Muscle layer of duodenum (tissue), 2 donors: ENCODE measurements around the gene RBBP6.

Source experiments
- H3K27ac ChIP-seq: one replicate; pipeline ENCODE4 v1.7.0; 2013; ENCODE audit warnings: mild to moderate bottlenecking, low read length
- H3K27me3 ChIP-seq: one replicate; pipeline ENCODE4 v1.7.0; 2013; ENCODE audit warnings: low read depth, mild to moderate bottlenecking, control low read depth, low read length
- H3K36me3 ChIP-seq, 2 donors: one replicate each; pipeline ENCODE4 v1.7.0; 2013; ENCODE audit warnings: low read length in 2 of 2, control low read depth in 1 of 2, mild to moderate bottlenecking in 1 of 2; ENCODE audit not compliant: insufficient read depth in 2 of 2, control insufficient read depth in 1 of 2
- H3K4me1 ChIP-seq, 2 donors: one replicate each; pipeline ENCODE4 v1.7.0; 2013; ENCODE audit warnings: low read length in 2 of 2, mild to moderate bottlenecking in 2 of 2, control low read depth in 1 of 2, moderate library complexity in 1 of 2; ENCODE audit not compliant: insufficient read depth in 2 of 2, control insufficient read depth in 1 of 2
- H3K4me3 ChIP-seq, 2 donors: one replicate each; pipeline ENCODE4 v1.7.0; 2013; ENCODE audit warnings: low read length in 2 of 2, low read depth in 1 of 2, mild to moderate bottlenecking in 1 of 2
- H3K9me3 ChIP-seq, 2 donors: one replicate each; pipeline ENCODE4 v1.7.0; 2013; ENCODE audit warnings: low read length in 2 of 2, control low read depth in 1 of 2, mild to moderate bottlenecking in 1 of 2; ENCODE audit not compliant: control insufficient read depth in 1 of 2
- donor health status: healthy.

The RBBP6 gene

DNA sequence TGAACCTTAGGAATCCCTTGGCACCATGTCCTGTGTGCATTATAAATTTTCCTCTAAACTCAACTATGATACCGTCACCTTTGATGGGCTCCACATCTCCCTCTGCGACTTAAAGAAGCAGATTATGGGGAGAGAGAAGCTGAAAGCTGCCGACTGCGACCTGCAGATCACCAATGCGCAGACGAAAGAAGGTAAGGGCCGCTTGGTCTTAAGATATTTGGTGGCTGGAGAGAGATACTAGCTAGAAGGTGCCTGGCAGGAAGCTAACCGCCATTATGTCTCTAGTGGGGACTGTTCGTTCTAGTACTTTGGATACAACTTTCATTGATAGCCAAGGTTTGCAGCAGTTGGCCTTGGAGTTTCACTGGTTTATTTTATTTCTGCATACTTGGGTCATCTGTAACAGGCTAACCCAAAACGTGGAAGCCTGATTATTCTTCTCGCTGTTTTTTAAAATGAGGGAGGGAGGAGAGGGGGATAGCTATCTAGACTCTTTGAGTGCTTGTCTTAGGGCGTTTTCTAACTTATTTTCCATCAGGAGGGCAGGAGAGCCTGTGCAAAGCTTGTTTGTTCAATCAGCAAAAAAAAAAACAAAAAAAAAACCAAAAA, 1.3 kb downstream of the RBBP6 start:
- no peaks in the 10 kb centered on the region for H3K27me3 ChIP-seq
- H3K4me3 ChIP-seq, result peak overlapping the region; percentile 90 to 100
- peak overlapping the region; percentile 97 for H3K27ac ChIP-seq
- H3K9me3 ChIP-seq, result no peaks in the 10 kb centered on the region
- H3K4me1 ChIP-seq, result peaks cover 14 to 18% of the 10 kb centered on the region in 2 donors
- peaks cover 0 to 13% of the 10 kb centered on the region in 2 donors for H3K36me3 ChIP-seq

DNA sequence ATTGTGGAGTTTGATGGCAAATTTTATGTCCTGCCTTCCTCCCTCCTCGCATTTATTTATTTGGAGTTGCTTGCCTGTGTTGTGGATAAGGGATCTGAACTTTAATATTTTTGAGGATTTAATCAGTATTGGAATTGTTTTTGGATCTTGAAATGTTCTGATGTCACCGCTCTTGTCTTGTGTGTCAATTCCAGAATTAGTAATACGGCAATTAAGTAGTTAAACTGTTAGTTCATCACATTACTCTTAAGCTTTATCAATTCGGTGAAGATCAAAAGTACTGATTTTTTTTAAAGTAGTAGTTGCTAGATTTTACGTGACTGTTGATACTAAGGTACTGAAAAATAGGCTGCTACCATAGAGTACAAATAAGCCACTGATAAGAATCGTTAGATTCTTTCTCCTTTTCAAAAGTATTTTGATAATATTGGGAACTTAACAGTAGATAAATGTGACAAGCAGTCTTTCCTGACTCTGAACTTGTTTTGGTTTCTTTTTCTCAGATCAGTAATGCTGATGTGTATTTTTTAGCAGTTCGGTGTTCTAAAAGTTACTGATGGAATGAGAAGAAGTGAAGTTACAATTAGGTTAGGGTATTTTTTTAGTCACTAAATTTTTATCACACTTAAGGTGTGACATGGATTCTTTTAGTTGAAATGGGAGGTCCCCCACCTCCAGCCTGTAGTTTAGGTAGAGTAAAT, 2.0 kb downstream of the RBBP6 start:
- H3K27ac ChIP-seq, result peak overlapping the region; percentile 97
- peaks cover 4 to 14% of the 10 kb centered on the region in 2 donors for H3K36me3 ChIP-seq
- no peaks in the 10 kb centered on the region for H3K9me3 ChIP-seq
- H3K27me3 ChIP-seq, result no peaks in the 10 kb centered on the region
- peaks cover 14 to 24% of the 10 kb centered on the region in 2 donors for H3K4me1 ChIP-seq
- H3K4me3 ChIP-seq, result peak overlapping the region; percentile 90 to 100

DNA sequence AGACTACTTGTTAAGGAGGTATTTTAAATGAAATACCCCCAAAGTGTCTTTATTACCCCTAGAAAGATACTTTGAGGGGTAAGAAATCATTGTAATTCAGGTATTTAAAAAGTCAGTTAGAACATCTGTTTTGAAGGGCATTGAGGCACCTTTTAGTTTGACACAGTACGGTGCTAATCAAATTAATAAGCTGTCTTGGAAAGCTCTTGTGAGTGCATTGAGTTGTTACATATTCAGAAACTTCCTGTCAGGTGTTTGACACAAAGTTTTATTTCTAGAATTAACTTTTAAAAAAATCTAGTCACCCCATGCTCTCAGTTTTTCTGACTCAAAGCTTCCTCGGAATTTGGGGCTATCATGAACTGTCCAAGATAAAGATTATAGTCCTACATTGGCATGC, 4.6 kb downstream of the RBBP6 start:
- Histone ChIP-seq H3K27ac (peak overlapping the region; percentile 79), H3K9me3 (no peaks in the 10 kb centered on the region), H3K4me3 (peak overlapping the region; percentile 21 to 90), H3K27me3 (no peaks in the 10 kb centered on the region), H3K4me1 (peaks cover 9 to 23% of the 10 kb centered on the region in 2 donors), H3K36me3 (peaks cover 12 to 22% of the 10 kb centered on the region in 2 donors)

- no peaks in the 10 kb centered on the region for H3K27me3 ChIP-seq
- peaks cover 9 to 26% of the 10 kb centered on the region in 2 donors for H3K4me1 ChIP-seq
- H3K4me3 ChIP-seq, result peak overlapping the region in 1 of 2 donors; percentile 21
- H3K27ac ChIP-seq, result peak overlapping the region; percentile 79
- peaks cover 18 to 19% of the 10 kb centered on the region in 2 donors for H3K36me3 ChIP-seq
- H3K9me3 ChIP-seq, result no peaks in the 10 kb centered on the region
Observed at GRCh38 chr16:24544640-24545039, 5.3 kb downstream of the RBBP6 start.

GRCh38 chr16:24550295-24550694, 10.9 kb downstream of the RBBP6 start:
- Histone ChIP-seq H3K4me3 (no peak overlapping the region), H3K27ac (no peak overlapping the region), H3K27me3 (no peaks in the 10 kb centered on the region), H3K36me3 (peaks cover 9 to 23% of the 10 kb centered on the region in 2 donors), H3K9me3 (no peaks in the 10 kb centered on the region), H3K4me1 (peaks cover 0 to 42% of the 10 kb centered on the region in 2 donors)

DNA sequence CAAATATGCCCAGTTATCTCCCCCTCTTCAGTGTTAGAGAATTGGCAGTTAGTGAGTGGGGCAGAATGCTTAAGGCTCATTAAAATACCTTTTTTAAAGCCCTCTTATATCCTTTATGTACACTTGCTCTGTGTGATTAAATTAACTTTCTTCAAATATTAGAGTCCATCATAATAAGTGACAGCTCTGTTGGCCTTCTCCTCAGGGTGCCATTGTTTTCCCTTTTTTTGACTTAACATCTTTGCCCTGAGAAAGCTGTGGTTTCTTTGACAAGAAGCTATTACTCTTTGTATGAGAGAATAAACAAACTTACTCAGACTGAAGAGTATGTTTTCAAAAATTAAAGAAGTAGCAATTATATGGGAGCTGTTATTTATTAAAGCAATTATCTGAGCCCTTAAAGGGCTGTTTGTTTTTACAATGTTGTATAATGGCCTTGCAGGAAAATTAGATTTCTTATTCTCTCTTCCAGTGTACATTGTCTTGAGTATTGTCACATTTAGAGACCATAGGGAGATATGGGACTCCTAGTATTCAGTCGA, 13.4 kb downstream of the RBBP6 start:
- H3K36me3 ChIP-seq, result peaks cover 13 to 30% of the 10 kb centered on the region in 2 donors
- H3K9me3 ChIP-seq, result no peaks in the 10 kb centered on the region
- no peak overlapping the region for H3K4me3 ChIP-seq
- no peak overlapping the region for H3K27ac ChIP-seq
- peaks cover 0 to 30% of the 10 kb centered on the region in 2 donors for H3K4me1 ChIP-seq
- no peaks in the 10 kb centered on the region for H3K27me3 ChIP-seq

- H3K27ac ChIP-seq, result no peak overlapping the region
- peaks cover 13 to 27% of the 10 kb centered on the region in 2 donors for H3K36me3 ChIP-seq
- peaks cover 0 to 30% of the 10 kb centered on the region in 2 donors for H3K4me1 ChIP-seq
- no peaks in the 10 kb centered on the region for H3K27me3 ChIP-seq
- no peaks in the 10 kb centered on the region for H3K9me3 ChIP-seq
- H3K4me3 ChIP-seq, result no peak overlapping the region
Observed at GRCh38 chr16:24553983-24554382, 14.6 kb downstream of the RBBP6 start.

DNA sequence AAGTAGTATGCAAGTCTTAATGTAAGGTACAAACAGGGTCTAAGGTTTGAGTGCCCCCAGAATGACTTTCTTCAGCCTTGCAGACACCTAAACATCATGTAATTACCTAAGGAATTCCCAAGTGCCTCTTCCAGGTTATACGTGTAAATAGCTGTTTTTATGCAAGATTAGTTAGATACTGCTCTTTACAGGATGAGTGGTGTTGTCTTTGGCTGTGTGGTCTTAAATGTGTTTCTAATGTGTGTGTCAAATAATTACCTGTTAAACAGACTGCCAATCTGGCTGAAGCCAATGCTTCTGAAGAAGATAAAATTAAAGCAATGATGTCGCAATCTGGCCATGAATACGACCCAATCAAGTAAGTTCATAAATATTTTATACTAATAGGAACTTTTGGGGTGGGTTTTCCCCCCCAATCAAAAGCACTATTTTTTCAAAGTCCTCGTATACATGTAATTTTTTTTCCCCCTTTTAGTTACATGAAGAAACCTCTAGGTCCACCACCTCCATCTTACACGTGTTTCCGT, 16.0 kb downstream of the RBBP6 start:
- no peaks in the 10 kb centered on the region for H3K9me3 ChIP-seq
- no peak overlapping the region for H3K27ac ChIP-seq
- H3K4me3 ChIP-seq, result no peak overlapping the region
- peaks cover 0 to 23% of the 10 kb centered on the region in 2 donors for H3K4me1 ChIP-seq
- peaks cover 25 to 29% of the 10 kb centered on the region in 2 donors for H3K36me3 ChIP-seq
- H3K27me3 ChIP-seq, result no peaks in the 10 kb centered on the region

DNA sequence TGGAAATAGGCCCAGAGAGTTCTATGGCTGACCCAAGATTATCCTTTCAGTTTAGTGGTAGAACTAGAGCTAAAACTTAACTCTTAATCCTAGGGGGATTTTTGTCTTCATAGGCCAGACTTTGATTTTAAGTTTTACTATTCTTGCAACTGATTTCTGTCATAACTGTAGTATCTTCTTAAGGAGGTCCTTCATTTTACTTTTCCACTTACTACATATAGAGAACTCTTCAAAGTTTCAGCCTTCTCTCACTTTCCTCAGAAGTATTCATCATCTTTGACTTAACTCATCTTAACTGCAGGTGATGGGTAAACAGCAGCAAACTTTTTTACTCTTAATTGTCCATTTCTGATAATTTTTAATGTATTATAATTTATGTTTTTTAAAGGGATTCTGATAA, 23.4 kb downstream of the RBBP6 start:
- H3K36me3 ChIP-seq, result peaks cover 60 to 81% of the 10 kb centered on the region in 2 donors
- no peak overlapping the region for H3K27ac ChIP-seq
- no peaks in the 10 kb centered on the region for H3K4me1 ChIP-seq
- no peak overlapping the region for H3K4me3 ChIP-seq
- no peaks in the 10 kb centered on the region for H3K27me3 ChIP-seq
- H3K9me3 ChIP-seq, result no peaks in the 10 kb centered on the region

DNA sequence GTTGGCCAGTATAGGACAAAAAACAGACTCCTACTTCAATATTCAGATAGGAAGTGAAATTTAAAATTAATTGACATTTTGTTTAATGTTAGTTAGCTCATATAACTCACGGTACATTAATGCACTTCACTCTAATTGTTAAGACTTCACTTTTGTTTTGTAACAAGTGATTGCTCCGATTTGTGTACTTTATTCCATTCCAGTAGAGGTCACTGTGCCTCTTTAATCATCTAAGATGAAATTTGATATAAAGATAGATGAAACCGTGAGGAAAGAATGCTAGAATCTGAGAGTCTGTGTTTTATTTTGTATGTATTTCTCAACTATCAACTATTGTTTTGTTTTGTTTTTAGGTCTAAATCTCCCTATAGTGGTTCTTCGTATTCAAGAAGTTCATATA, 29.0 kb downstream of the RBBP6 start:
- Histone ChIP-seq H3K27ac (no peak overlapping the region), H3K4me3 (no peak overlapping the region), H3K36me3 (peaks cover 69 to 87% of the 10 kb centered on the region in 2 donors), H3K9me3 (no peaks in the 10 kb centered on the region), H3K4me1 (no peaks in the 10 kb centered on the region), H3K27me3 (no peaks in the 10 kb centered on the region)

DNA sequence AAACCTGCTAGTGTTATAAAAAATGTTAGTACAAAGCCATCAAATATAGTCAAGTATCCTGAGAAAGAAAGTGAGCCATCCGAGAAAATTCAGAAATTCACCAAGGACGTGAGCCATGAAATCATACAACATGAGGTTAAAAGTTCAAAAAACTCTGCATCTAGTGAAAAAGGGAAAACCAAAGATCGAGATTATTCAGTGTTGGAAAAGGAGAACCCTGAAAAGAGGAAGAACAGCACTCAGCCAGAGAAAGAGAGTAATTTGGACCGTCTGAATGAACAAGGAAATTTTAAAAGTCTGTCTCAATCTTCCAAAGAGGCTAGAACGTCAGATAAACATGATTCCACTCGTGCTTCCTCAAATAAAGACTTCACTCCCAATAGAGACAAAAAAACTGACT, 31.7 kb downstream of the RBBP6 start:
- H3K9me3 ChIP-seq, result no peaks in the 10 kb centered on the region
- no peaks in the 10 kb centered on the region for H3K27me3 ChIP-seq
- peaks cover 58 to 62% of the 10 kb centered on the region in 2 donors for H3K36me3 ChIP-seq

More for the DNA sequence above, 31.7 kb downstream of the RBBP6 start:
- H3K4me1 ChIP-seq, result no peaks in the 10 kb centered on the region
- H3K27ac ChIP-seq, result no peak overlapping the region
- no peak overlapping the region for H3K4me3 ChIP-seq
